Measurements from ENCODE around the gene GPR137. TPM values are rescaled to one million over a fixed set of nuclear protein-coding genes. Genes with fewer than 3 reads are reported as not detected.
"Not testable (repeated sequence)": the region's sequence is repeated elsewhere in the genome, so short reads cannot be mapped to it uniquely, and the experiment has no call there.

The GPR137 gene
- total and polyA plus RNA-seq, 2 experiments from 2014 or later, result 25.2 to 63.9 TPM

- H3K4me1 ChIP-seq (ENCODE audit: insufficient read depth), result peaks cover 22% of the 10 kb centered on the region
- no peak overlapping the region for H3K4me2 ChIP-seq
- no peaks in the 10 kb centered on the region for H3K27me3 ChIP-seq
- TF ChIP-seq EZH2 (IDR thresholded peaks at IDR 0.05; ENCODE audit: borderline replicate concordance), result no peak
- no peak for TF ChIP-seq EZH2phosphoT487 (IDR thresholded peaks at IDR 0.05; ENCODE audit: low read depth, severe bottlenecking, unreplicated experiment)
- no peak for TF ChIP-seq CTCF (IDR thresholded peaks at IDR 0.05; ENCODE audit: poor library complexity)
- H3K36me3 ChIP-seq (replicated peaks; ENCODE audit: insufficient read depth, low read depth), result no peaks in the 10 kb centered on the region
- no peaks in the 10 kb centered on the region for H3K9me2 ChIP-seq (replicated peaks; ENCODE audit: insufficient read depth)
- no peaks in the 10 kb centered on the region for H4K20me1 ChIP-seq (ENCODE audit: insufficient read depth, poor library complexity, severe bottlenecking)
- H3K4me3 ChIP-seq, result no peak overlapping the region
- no peak overlapping the region for H2AFZ ChIP-seq
- 96% methylated on average over 5 of the region's 5 CpGs for WGBS (ENCODE audit: low lambda C conversion rate, missing lambda C conversion rate)
- H3K27ac ChIP-seq, result peak overlapping the region; percentile 60
- peak; percentile 35 for DNase-seq (ENCODE audit: low spot score)
- H3K79me2 ChIP-seq, result peaks cover 17% of the 10 kb centered on the region
- no peaks in the 10 kb centered on the region for H3K9me3 ChIP-seq (ENCODE audit: low read depth)
These were observed 35.9 kb downstream of the GPR137 start for GRCh38 chr11:64321533-64321932.

- Histone ChIP-seq H3K79me2 (peaks cover 15% of the 10 kb centered on the region), H3K4me1 (ENCODE audit: insufficient read depth) (peaks cover 20% of the 10 kb centered on the region), H3K4me2 (no peak overlapping the region), H4K20me1 (ENCODE audit: insufficient read depth, poor library complexity, severe bottlenecking) (no peaks in the 10 kb centered on the region), H3K9me3 (ENCODE audit: low read depth) (no peaks in the 10 kb centered on the region), H3K36me3 (replicated peaks; ENCODE audit: insufficient read depth, low read depth) (no peaks in the 10 kb centered on the region), H3K9me2 (replicated peaks; ENCODE audit: insufficient read depth) (no peaks in the 10 kb centered on the region), H2AFZ (no peak overlapping the region), H3K4me3 (no peak overlapping the region), H3K27ac (no peak overlapping the region), H3K27me3 (no peaks in the 10 kb centered on the region)
- TF ChIP-seq EZH2 (IDR thresholded peaks at IDR 0.05; ENCODE audit: borderline replicate concordance) (no peak), EZH2phosphoT487 (IDR thresholded peaks at IDR 0.05; ENCODE audit: low read depth, severe bottlenecking, unreplicated experiment) (no peak), CTCF (IDR thresholded peaks at IDR 0.05; ENCODE audit: poor library complexity) (no peak)
- WGBS (ENCODE audit: low lambda C conversion rate, missing lambda C conversion rate), result 89% methylated on average over 7 of the region's 7 CpGs
- peak; percentile 6 for DNase-seq (ENCODE audit: low spot score)
These were observed 37.2 kb downstream of the GPR137 start for GRCh38 chr11:64322925-64323260.

GRCh38 chr11:64323373-64323772, 37.7 kb downstream of the GPR137 start:
- no peaks in the 10 kb centered on the region for H4K20me1 ChIP-seq (ENCODE audit: insufficient read depth, poor library complexity, severe bottlenecking)
- H3K79me2 ChIP-seq, result peaks cover 14% of the 10 kb centered on the region
- H2AFZ ChIP-seq, result no peak overlapping the region
- no peak overlapping the region for H3K27ac ChIP-seq
- TF ChIP-seq EZH2phosphoT487 (IDR thresholded peaks at IDR 0.05; ENCODE audit: low read depth, severe bottlenecking, unreplicated experiment) (no peak), CTCF (IDR thresholded peaks at IDR 0.05; ENCODE audit: poor library complexity) (no peak), EZH2 (IDR thresholded peaks at IDR 0.05; ENCODE audit: borderline replicate concordance) (no peak)
- H3K4me1 ChIP-seq (ENCODE audit: insufficient read depth), result peaks cover 20% of the 10 kb centered on the region
- no peaks in the 10 kb centered on the region for H3K36me3 ChIP-seq (replicated peaks; ENCODE audit: insufficient read depth, low read depth)
- no peaks in the 10 kb centered on the region for H3K9me3 ChIP-seq (ENCODE audit: low read depth)
- no peak overlapping the region for H3K4me2 ChIP-seq
- no peaks in the 10 kb centered on the region for H3K9me2 ChIP-seq (replicated peaks; ENCODE audit: insufficient read depth)
- no peaks in the 10 kb centered on the region for H3K27me3 ChIP-seq
- no peak overlapping the region for H3K4me3 ChIP-seq
- peak; percentile 3 for DNase-seq (ENCODE audit: low spot score)
- WGBS (ENCODE audit: low lambda C conversion rate, missing lambda C conversion rate), result 87% methylated on average over 5 of the region's 5 CpGs

GRCh38 chr11:64323984-64324383, 38.3 kb downstream of the GPR137 start:
- not testable (repeated sequence) for H3K9me2 ChIP-seq (replicated peaks; ENCODE audit: insufficient read depth); H4K20me1 ChIP-seq (ENCODE audit: insufficient read depth, poor library complexity, severe bottlenecking); H3K36me3 ChIP-seq (replicated peaks; ENCODE audit: insufficient read depth, low read depth); H3K9me3 ChIP-seq (ENCODE audit: low read depth); H3K27ac ChIP-seq; H3K4me3 ChIP-seq; H3K79me2 ChIP-seq; H2AFZ ChIP-seq; H3K4me2 ChIP-seq; H3K27me3 ChIP-seq
- H3K4me1 ChIP-seq (ENCODE audit: insufficient read depth), result peaks cover 18% of the 10 kb centered on the region
- DNase-seq (ENCODE audit: low spot score), result peak; percentile 2
- 89% methylated on average over 4 of the region's 4 CpGs for WGBS (ENCODE audit: low lambda C conversion rate, missing lambda C conversion rate)

All from hepatocyte (in vitro differentiated cells).